Measurements from ENCODE around the gene DNM3. TPM values are rescaled to one million over a fixed set of nuclear protein-coding genes. Genes with fewer than 3 reads are reported as not detected.

Gene DNM3
- total RNA-seq, 1 experiment from 2014 or later = 2.7 TPM

GRCh38 chr1:171819946-171820345 is 21.4 kb upstream of the DNM3 start:
- Histone ChIP-seq H3K23me2 (ENCODE audit: insufficient read length, low read depth, low read length, poor library complexity, severe bottlenecking) (no peaks in the 10 kb centered on the region), H3K18ac (ENCODE audit: insufficient read length, low read depth, low read length) (no peak overlapping the region), H3K56ac (ENCODE audit: insufficient read length, low read depth, low read length) (no peak overlapping the region), H2BK12ac (ENCODE audit: insufficient read length, low read depth, low read length) (no peak overlapping the region), H2BK5ac (ENCODE audit: insufficient read length, low read length) (no peak overlapping the region), H3K27me3 (ENCODE audit: insufficient read depth, low read length) (no peaks in the 10 kb centered on the region), H3K79me2 (ENCODE audit: insufficient read depth, low read length) (no peaks in the 10 kb centered on the region), H3K27ac (ENCODE audit: insufficient read length, low read depth, low read length) (no peak overlapping the region), H2AK5ac (ENCODE audit: insufficient read length, low read length) (no peak overlapping the region), H2AFZ (ENCODE audit: low read length) (no peak overlapping the region), H3K23ac (ENCODE audit: insufficient read length, low read depth, low read length) (no peak overlapping the region), H3K14ac (ENCODE audit: insufficient read depth, low read length) (no peak overlapping the region), H3T11ph (ENCODE audit: low read length) (no peak overlapping the region), H2BK15ac (ENCODE audit: low read depth, low read length) (no peak overlapping the region), H3K9ac (ENCODE audit: extremely low read depth, insufficient read length, low read length) (no peak overlapping the region), H4K5ac (ENCODE audit: insufficient read length, low read depth, low read length) (no peak overlapping the region), H3K79me1 (ENCODE audit: insufficient read depth, low read depth, low read length, poor library complexity, severe bottlenecking) (no peaks in the 10 kb centered on the region), H2BK20ac (ENCODE audit: low read depth, low read length, poor library complexity, severe bottlenecking) (no peak overlapping the region), H3K9me3 (ENCODE audit: control insufficient read depth, low read depth, low read length) (peaks cover 5% of the 10 kb centered on the region), H4K91ac (ENCODE audit: insufficient read length, low read depth, low read length) (no peak overlapping the region), H3K4me1 (ENCODE audit: insufficient read depth, low read length) (peaks cover 5% of the 10 kb centered on the region; the same call in 1 of the 2 replicates), H3K4me2 (ENCODE audit: insufficient read depth, insufficient read length, low read length) (no peak overlapping the region), H4K8ac (replicated peaks; ENCODE audit: insufficient read length, low read depth, low read length) (no peak overlapping the region), H2BK120ac (ENCODE audit: low read depth, low read length, poor library complexity, severe bottlenecking) (no peak overlapping the region), H3K4ac (ENCODE audit: low read depth, low read length) (no peak overlapping the region), H4K20me1 (ENCODE audit: control insufficient read depth, insufficient read depth, insufficient read length) (no peaks in the 10 kb centered on the region)
- WGBS (ENCODE audit: extremely low coverage, insufficient read length, low lambda C conversion rate) = no CpG with 5 or more reads among the region's 2 CpGs
- DNase-seq = no peak
- no peak for TF ChIP-seq CTCF (conservative IDR thresholded peaks at IDR 0.05)
- H3K36me3 Mint-ChIP-seq (ENCODE audit: insufficient read depth in 1 of 3, low read depth in 3 of 3) = peaks cover 0 to 2% (median 2%) of the 10 kb centered on the region in 3 experiments; a peak in 2 of 7 replicates
- H3K27ac Mint-ChIP-seq = no peak overlapping the region
- H3K4me3 Mint-ChIP-seq = no peak overlapping the region
- H3K27me3 Mint-ChIP-seq (ENCODE audit: low read depth) = peaks cover 2% of the 10 kb centered on the region; the same call in 1 of the 2 replicates
- peaks cover 2% of the 10 kb centered on the region in 2 experiments; a peak in 4 of 5 replicates for H3K9me3 Mint-ChIP-seq
- peaks cover 17 to 29% of the 10 kb centered on the region in 2 experiments for H3K4me1 Mint-ChIP-seq
